Subcutaneous adipose tissue (tissue), 4 donors: Measurements from ENCODE around the gene SLC7A10. TPM values are rescaled to one million over a fixed set of nuclear protein-coding genes. Genes with fewer than 3 reads are reported as not detected.

Source experiments
- total RNA-seq, 4 donors: library from RNA; depleted of rRNA; stranded (reverse); fragments of >200 nt; gene quantifications; one replicate each; pipeline ENCODE4 v1.1.0, GENCODE V29; 2016
- TF ChIP-seq, protein P1 (sequence below): fragments of 450-650 bp; IDR thresholded peaks from one replicate; pipeline ENCODE4 v1.5.1; 2016; ENCODE audit warnings: low read depth, mild to moderate bottlenecking, control low read depth, antibody characterized with exemption, moderate library complexity

SLC7A10 gene
- total RNA-seq, 4 donors from 2014 or later = 1.5 to 130 (median 13.0) TPM

DNA sequence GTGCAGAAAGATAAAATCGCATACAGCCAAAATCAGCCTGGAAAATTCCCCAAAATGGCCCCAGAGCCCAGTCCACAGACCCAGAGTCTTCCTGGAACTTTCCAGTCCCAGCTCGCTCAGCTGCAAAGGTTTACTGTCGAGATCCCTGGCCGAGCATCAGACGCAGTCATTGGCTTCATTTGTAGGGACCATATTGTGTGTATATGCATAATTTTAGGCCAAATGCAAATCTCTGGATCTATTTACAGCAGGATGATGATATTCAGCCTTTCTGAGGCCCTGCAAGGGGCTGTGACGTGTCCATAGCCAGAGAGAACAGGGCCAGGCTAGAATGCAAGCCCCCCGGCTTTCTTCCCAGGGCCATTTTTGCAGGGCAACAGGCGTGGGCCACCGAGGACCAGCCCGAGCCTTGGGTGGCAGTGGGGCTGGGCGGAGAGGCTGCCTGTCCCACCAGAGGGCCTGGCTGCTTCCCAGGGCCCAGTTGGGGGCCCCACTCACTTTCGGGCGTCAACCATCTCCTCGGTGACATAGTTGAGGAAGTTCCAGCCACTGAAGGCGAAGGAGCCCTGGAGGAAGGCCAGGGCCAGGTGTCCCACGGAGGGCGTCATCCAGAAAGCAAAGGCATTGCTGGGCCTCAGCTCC, 13.7 kb downstream of the SLC7A10 start:
- TF ChIP-seq, protein P1, sequence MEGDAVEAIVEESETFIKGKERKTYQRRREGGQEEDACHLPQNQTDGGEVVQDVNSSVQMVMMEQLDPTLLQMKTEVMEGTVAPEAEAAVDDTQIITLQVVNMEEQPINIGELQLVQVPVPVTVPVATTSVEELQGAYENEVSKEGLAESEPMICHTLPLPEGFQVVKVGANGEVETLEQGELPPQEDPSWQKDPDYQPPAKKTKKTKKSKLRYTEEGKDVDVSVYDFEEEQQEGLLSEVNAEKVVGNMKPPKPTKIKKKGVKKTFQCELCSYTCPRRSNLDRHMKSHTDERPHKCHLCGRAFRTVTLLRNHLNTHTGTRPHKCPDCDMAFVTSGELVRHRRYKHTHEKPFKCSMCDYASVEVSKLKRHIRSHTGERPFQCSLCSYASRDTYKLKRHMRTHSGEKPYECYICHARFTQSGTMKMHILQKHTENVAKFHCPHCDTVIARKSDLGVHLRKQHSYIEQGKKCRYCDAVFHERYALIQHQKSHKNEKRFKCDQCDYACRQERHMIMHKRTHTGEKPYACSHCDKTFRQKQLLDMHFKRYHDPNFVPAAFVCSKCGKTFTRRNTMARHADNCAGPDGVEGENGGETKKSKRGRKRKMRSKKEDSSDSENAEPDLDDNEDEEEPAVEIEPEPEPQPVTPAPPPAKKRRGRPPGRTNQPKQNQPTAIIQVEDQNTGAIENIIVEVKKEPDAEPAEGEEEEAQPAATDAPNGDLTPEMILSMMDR = no peak

DNA sequence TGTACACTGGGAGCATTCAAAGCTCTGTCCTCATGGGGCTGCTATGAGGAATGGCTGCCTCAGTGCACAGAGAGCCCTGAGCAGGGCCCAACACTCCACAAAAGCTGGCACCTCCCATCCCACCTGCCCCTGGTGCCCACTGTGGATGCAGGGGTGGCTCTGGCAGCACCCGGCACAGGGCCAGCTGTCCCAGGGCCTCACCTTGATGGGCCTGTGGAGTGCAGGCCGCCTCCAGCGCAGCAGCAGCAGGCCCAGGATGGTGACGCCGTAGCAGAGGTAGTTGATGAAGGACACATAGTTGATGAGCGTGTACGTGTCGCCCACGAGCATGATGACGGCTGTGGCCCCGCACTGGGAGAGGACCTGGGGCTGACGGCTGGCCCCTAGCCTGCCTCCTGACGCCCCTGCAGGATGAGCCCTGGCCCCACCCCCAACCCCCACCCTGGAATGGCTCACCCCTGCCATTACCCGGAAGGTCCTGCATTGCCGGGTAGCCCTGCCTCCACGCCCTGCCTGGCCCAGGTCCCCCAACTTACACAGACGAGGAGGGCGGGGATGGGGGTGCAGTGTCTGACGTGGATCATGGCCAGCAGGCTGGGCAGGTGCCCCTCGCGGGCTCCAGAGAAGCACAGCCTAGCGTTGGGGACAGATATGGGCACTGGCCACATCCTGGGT, 15.2 kb downstream of the SLC7A10 start:
- TF ChIP-seq, protein P1 = no peak

- TF ChIP-seq, protein P1 = no peak
Observed at GRCh38 chr19:33208904-33209849, 16.5 kb downstream of the SLC7A10 start.

- TF ChIP-seq, protein P1 = no peak
Observed at GRCh38 chr19:33208371-33208895, 17.2 kb downstream of the SLC7A10 start.

GRCh38 chr19:33207903-33208302, 17.7 kb downstream of the SLC7A10 start:
- TF ChIP-seq, protein P1 = no peak

DNA sequence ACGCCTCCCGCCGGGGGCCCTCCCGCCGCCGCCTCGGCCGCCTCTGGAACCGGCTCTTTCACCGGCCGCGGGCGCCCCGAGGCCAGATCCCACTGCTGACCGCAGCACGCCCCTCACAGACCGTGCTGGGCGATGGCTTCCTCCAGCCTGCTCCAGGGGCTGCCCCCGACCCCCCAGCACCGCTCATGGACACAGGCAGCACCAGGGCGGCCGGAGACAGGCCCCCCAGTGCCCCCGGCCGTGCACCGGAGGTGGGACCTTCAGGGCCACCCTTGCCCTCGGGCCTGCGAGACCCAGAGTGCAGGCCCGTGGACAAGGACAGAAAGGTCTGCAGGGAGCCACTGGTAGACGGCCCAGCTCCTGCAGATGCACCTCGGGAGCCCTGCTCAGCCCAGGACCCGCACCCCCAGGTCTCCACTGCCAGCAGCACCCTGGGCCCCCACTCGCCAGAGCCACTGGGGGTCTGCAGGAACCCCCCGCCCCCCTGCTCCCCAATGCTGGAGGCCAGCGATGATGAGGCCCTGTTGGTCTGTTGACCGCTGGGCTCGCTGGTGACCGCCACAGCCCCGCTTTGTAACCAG, 18.5 kb downstream of the SLC7A10 start:
- TF ChIP-seq, protein P1 = no peak
